ENCODE data around the gene SLC15A5. TPM values are rescaled to one million over a fixed set of nuclear protein-coding genes. Genes with fewer than 3 reads are reported as not detected.

Gene SLC15A5
- total RNA-seq, 1 experiment from 2014 or later = not detected

GRCh38 chr12:16303939-16304338, 26.5 kb upstream of the SLC15A5 start:
- Histone ChIP-seq H3K27ac (ENCODE audit: low read length) (no peak overlapping the region), H3K36me3 (ENCODE audit: control insufficient read depth, insufficient read depth, low read length) (no peaks in the 10 kb centered on the region), H3K9me3 (ENCODE audit: control insufficient read depth, insufficient read depth, low read depth, low read length) (no peaks in the 10 kb centered on the region), H3K4me1 (ENCODE audit: control insufficient read depth, insufficient read depth, low read length) (no peaks in the 10 kb centered on the region), H3K4me3 (ENCODE audit: low read depth in 2 of 2, low read length in 2 of 2) (no peak overlapping the region), H3K27me3 (ENCODE audit: control insufficient read depth, insufficient read depth, low read length) (no peaks in the 10 kb centered on the region)
- CTCF ChIA-PET = no interaction called here
- ATAC-seq = no peak
- no TSS peak for BruUV-seq (replicated peaks)
- in situ Hi-C loops (cut with HindIII; ENCODE audit: low pct_unique_long_range_greater_than_20kb, low sequenced_read_pairs) = no loop called here
- DNase-seq (ENCODE audit: low read depth, low spot score) = no peak
- TF ChIP-seq POLR2AphosphoS5 (IDR thresholded peaks at IDR 0.05; ENCODE audit: low read depth, low read length) (no peak), CTCF (IDR thresholded peaks at IDR 0.05) (no peak), TCF7L2 (IDR thresholded peaks at IDR 0.05; ENCODE audit: low read depth, low read length) (no peak), SIN3A (IDR thresholded peaks at IDR 0.05; ENCODE audit: borderline replicate concordance, insufficient read depth, low read depth, low read length) (no peak), REST (IDR thresholded peaks at IDR 0.05; ENCODE audit: insufficient read depth in 1 of 2, low read depth in 2 of 2, low read length in 1 of 2) (no peak)
- intact Hi-C loops (cut with micrococcal nuclease; ENCODE audit: unreplicated experiment) = no loop called here
- POLR2A ChIA-PET = no interaction called here

GRCh38 chr12:16300736-16301135, 23.3 kb upstream of the SLC15A5 start:
- Histone ChIP-seq H3K27me3 (ENCODE audit: control insufficient read depth, insufficient read depth, low read length) (no peaks in the 10 kb centered on the region), H3K27ac (ENCODE audit: low read length) (no peak overlapping the region), H3K4me3 (ENCODE audit: low read depth in 2 of 2, low read length in 2 of 2) (no peak overlapping the region), H3K9me3 (ENCODE audit: control insufficient read depth, insufficient read depth, low read depth, low read length) (no peaks in the 10 kb centered on the region), H3K4me1 (ENCODE audit: control insufficient read depth, insufficient read depth, low read length) (no peaks in the 10 kb centered on the region), H3K36me3 (ENCODE audit: control insufficient read depth, insufficient read depth, low read length) (no peaks in the 10 kb centered on the region)
- DNase-seq (ENCODE audit: low read depth, low spot score) = no peak
- intact Hi-C loops (cut with micrococcal nuclease; ENCODE audit: unreplicated experiment) (no loop called here), in situ Hi-C loops (cut with HindIII; ENCODE audit: low pct_unique_long_range_greater_than_20kb, low sequenced_read_pairs) (no loop called here)
- no TSS peak for BruUV-seq (replicated peaks)
- CTCF ChIA-PET = no interaction called here
- POLR2A ChIA-PET = no interaction called here
- TF ChIP-seq POLR2AphosphoS5 (IDR thresholded peaks at IDR 0.05; ENCODE audit: low read depth, low read length) (no peak), SIN3A (IDR thresholded peaks at IDR 0.05; ENCODE audit: borderline replicate concordance, insufficient read depth, low read depth, low read length) (no peak), TCF7L2 (IDR thresholded peaks at IDR 0.05; ENCODE audit: low read depth, low read length) (no peak), REST (IDR thresholded peaks at IDR 0.05; ENCODE audit: insufficient read depth in 1 of 2, low read depth in 2 of 2, low read length in 1 of 2) (no peak), CTCF (IDR thresholded peaks at IDR 0.05) (no peak)
- ATAC-seq = no peak
